ENCODE measurements around the gene ITPKB.
A peak's percentile ranks its signal among the peaks of the same experiment; 100 is the strongest.

Gene ITPKB

GRCh38 chr1:226685196-226685820 lies 53.8 kb downstream of the ITPKB start:
- DNase-seq (ENCODE audit: low read depth in 2 of 2), result no peak

- DNase-seq (ENCODE audit: low read depth in 2 of 2), result no peak
These were observed 55.1 kb downstream of the ITPKB start for GRCh38 chr1:226684026-226684425.

GRCh38 chr1:226682871-226683814 lies 55.9 kb downstream of the ITPKB start:
- DNase-seq (ENCODE audit: low read depth in 2 of 2), result no peak

GRCh38 chr1:226681652-226682493 lies 57.2 kb downstream of the ITPKB start:
- DNase-seq (ENCODE audit: low read depth in 2 of 2), result no peak

GRCh38 chr1:226680653-226681052 lies 58.4 kb downstream of the ITPKB start:
- DNase-seq (ENCODE audit: low read depth in 2 of 2), result no peak

- DNase-seq (ENCODE audit: low read depth in 2 of 2), result peak; percentile 73 to 77
These were observed 59.1 kb downstream of the ITPKB start for GRCh38 chr1:226679853-226680516.

GRCh38 chr1:226679262-226679661 lies 59.8 kb downstream of the ITPKB start:
- no peak for DNase-seq (ENCODE audit: low read depth in 2 of 2)

GRCh38 chr1:226678701-226679100 lies 60.4 kb downstream of the ITPKB start:
- peak; percentile 56 to 61 for DNase-seq (ENCODE audit: low read depth in 2 of 2)

GRCh38 chr1:226678251-226678650 lies 60.8 kb downstream of the ITPKB start:
- no peak for DNase-seq (ENCODE audit: low read depth in 2 of 2)

- peak in 1 of 2 donors; percentile 55 for DNase-seq (ENCODE audit: low read depth in 2 of 2)
These were observed 61.8 kb downstream of the ITPKB start for GRCh38 chr1:226677027-226678020.

GRCh38 chr1:226676381-226676780 lies 62.7 kb downstream of the ITPKB start:
- no peak for DNase-seq (ENCODE audit: low read depth in 2 of 2)

- no peak for DNase-seq (ENCODE audit: low read depth in 2 of 2)
These were observed 63.2 kb downstream of the ITPKB start for GRCh38 chr1:226675715-226676357.

- peak in 1 of 2 donors; percentile 67 for DNase-seq (ENCODE audit: low read depth in 2 of 2)
These were observed 64.0 kb downstream of the ITPKB start for GRCh38 chr1:226674892-226675714.

GRCh38 chr1:226672339-226672762 lies 66.7 kb downstream of the ITPKB start:
- DNase-seq (ENCODE audit: low read depth in 2 of 2), result no peak

GRCh38 chr1:226671277-226671676 lies 67.8 kb downstream of the ITPKB start:
- DNase-seq (ENCODE audit: low read depth in 2 of 2), result no peak

- DNase-seq (ENCODE audit: low read depth in 2 of 2), result no peak
These were observed 69.0 kb downstream of the ITPKB start for GRCh38 chr1:226670073-226670472.

GRCh38 chr1:226668173-226668560 lies 70.9 kb downstream of the ITPKB start:
- DNase-seq (ENCODE audit: low read depth in 2 of 2), result no peak

- DNase-seq (ENCODE audit: low read depth in 2 of 2), result no peak
These were observed 72.4 kb downstream of the ITPKB start for GRCh38 chr1:226666692-226667091.

- no peak for DNase-seq (ENCODE audit: low read depth in 2 of 2)
These were observed 72.9 kb downstream of the ITPKB start for GRCh38 chr1:226666164-226666506.
